Neuronal stem cell (in vitro differentiated cells): ENCODE measurements around the gene ACOXL.

Source experiments
- DNase-seq: peaks from one replicate; pipeline ENCODE4 v3.0.0-alpha.2; 2013; ENCODE audit warnings: low spot score
- H2AFZ ChIP-seq: one replicate; pipeline ENCODE4 v1.6.1; 2013; ENCODE audit warnings: mild to moderate bottlenecking, low read length, inconsistent platforms
- H2AK5ac ChIP-seq: 2 replicates; pipeline ENCODE4 v1.6.1; 2013; ENCODE audit warnings: low read depth, mild to moderate bottlenecking, inconsistent platforms, low read length, moderate library complexity, mixed read lengths
- H2BK120ac ChIP-seq: 2 replicates; pipeline ENCODE4 v1.6.1; 2013; ENCODE audit warnings: low read depth, mild to moderate bottlenecking, inconsistent platforms, low read length, moderate library complexity, mixed read lengths
- H2BK12ac ChIP-seq: one replicate; pipeline ENCODE4 v1.6.1; 2013; ENCODE audit warnings: low read length, inconsistent platforms
- H2BK15ac ChIP-seq: 2 replicates; pipeline ENCODE4 v1.6.1; 2013; ENCODE audit warnings: mild to moderate bottlenecking, low read length, inconsistent platforms, mixed read lengths
- H2BK5ac ChIP-seq: one replicate; pipeline ENCODE4 v1.6.1; 2013; ENCODE audit warnings: inconsistent platforms, mild to moderate bottlenecking, low read length, moderate library complexity
- H3K14ac ChIP-seq: one replicate; pipeline ENCODE4 v1.6.1; 2013; ENCODE audit warnings: low read length, inconsistent platforms
- H3K18ac ChIP-seq: 2 replicates; pipeline ENCODE4 v1.6.1; 2013; ENCODE audit warnings: low read length, inconsistent platforms
- H3K23ac ChIP-seq: 2 replicates; pipeline ENCODE4 v1.6.1; 2013; ENCODE audit warnings: low read depth, mild to moderate bottlenecking, mixed read lengths, low read length, inconsistent platforms; ENCODE audit not compliant: poor library complexity
- H3K27ac ChIP-seq: replicated peaks from 3 replicates; pipeline ENCODE4 v1.5.1; 2013; ENCODE audit warnings: low read length, inconsistent platforms
- H3K27me3 ChIP-seq, 3 experiments: 2 replicates each; pipeline ENCODE4 v1.6.1; 2013; ENCODE audit warnings: low read length in 3 of 3, mild to moderate bottlenecking in 2 of 3, inconsistent platforms in 1 of 3, low read depth in 1 of 3, mixed read lengths in 1 of 3, moderate library complexity in 1 of 3; ENCODE audit not compliant: control insufficient read depth in 3 of 3, insufficient read depth in 3 of 3
- H3K36me3 ChIP-seq, 2 donors: replicated peaks in 1 of 2; 2 replicates each; pipeline ENCODE4 v1.6.1; 2013; ENCODE audit warnings: low read length in 2 of 2; ENCODE audit not compliant: control insufficient read depth in 2 of 2, insufficient read depth in 2 of 2
- H3K4ac ChIP-seq: 2 replicates; pipeline ENCODE4 v1.6.1; 2013; ENCODE audit warnings: inconsistent platforms, mild to moderate bottlenecking, low read length, moderate library complexity
- H3K4me1 ChIP-seq, 2 donors: 1 replicate in 1 of 2; 2 replicates in 1 of 2; pipeline ENCODE4 v1.6.1; 2013; ENCODE audit warnings: low read length in 2 of 2, low read depth in 1 of 2; ENCODE audit not compliant: control insufficient read depth in 2 of 2, insufficient read depth in 1 of 2
- H3K4me2 ChIP-seq: one replicate; pipeline ENCODE4 v1.6.1; 2013; ENCODE audit warnings: mild to moderate bottlenecking, low read length, inconsistent platforms; ENCODE audit not compliant: insufficient read depth, poor library complexity, severe bottlenecking
- H3K4me3 ChIP-seq, 2 donors: 2 replicates each; pipeline ENCODE4 v1.5.1; 2013; ENCODE audit warnings: low read length in 2 of 2, mild to moderate bottlenecking in 2 of 2, inconsistent platforms in 1 of 2, moderate library complexity in 1 of 2
- H3K79me1 ChIP-seq: one replicate; pipeline ENCODE4 v1.6.1; 2013; ENCODE audit warnings: low read depth, mild to moderate bottlenecking, inconsistent platforms, low read length, moderate library complexity
- H3K9ac ChIP-seq: one replicate; pipeline ENCODE4 v1.6.1; 2013; ENCODE audit warnings: mild to moderate bottlenecking, low read depth, low read length, inconsistent platforms; ENCODE audit not compliant: poor library complexity
- H3K9me3 ChIP-seq, 2 donors: replicated peaks in 1 of 2; 2 replicates each; pipeline versions ENCODE3 to v1.6.1; 2013; ENCODE audit warnings: low read length in 2 of 2, mild to moderate bottlenecking in 2 of 2, inconsistent platforms in 1 of 2, low read depth in 1 of 2, mixed read lengths in 1 of 2, moderate library complexity in 1 of 2; ENCODE audit not compliant: control insufficient read depth in 2 of 2, insufficient read depth in 1 of 2
- H4K8ac ChIP-seq: one replicate; pipeline ENCODE4 v1.6.1; 2013; ENCODE audit warnings: low read depth, mild to moderate bottlenecking, inconsistent platforms, low read length, moderate library complexity
- H4K91ac ChIP-seq: one replicate; pipeline ENCODE4 v1.6.1; 2013; ENCODE audit warnings: low read length, low read depth, mild to moderate bottlenecking, inconsistent platforms; ENCODE audit not compliant: poor library complexity
- WGBS, 2 donors: extraction: QIAGEN DNeasy Blood & Tissue Kit; methylation state at CpG; one replicate each; pipeline ENCODE4 v1.1.7; 2013; ENCODE audit warnings: missing lambda C conversion rate in 2 of 2, mixed read lengths in 1 of 2; ENCODE audit not compliant: insufficient read length in 2 of 2, insufficient replicate concordance in 1 of 2; ENCODE audit errors: extremely low coverage in 2 of 2; 5-methylcytosine and 5-hydroxymethylcytosine counted together

Gene ACOXL

GRCh38 chr2:110794951-110795350 lies 62.6 kb downstream of the ACOXL start:
- H3K9ac ChIP-seq: no peak overlapping the region
- H2BK5ac ChIP-seq: no peak overlapping the region
- peaks cover 0 to 10% of the 10 kb centered on the region in 2 donors for H3K4me1 ChIP-seq
- no peak overlapping the region for H2AFZ ChIP-seq
- WGBS, 2 donors: no CpG with 5 or more reads among the region's 8 CpGs
- no peak overlapping the region for H3K27ac ChIP-seq
- no peaks in the 10 kb centered on the region for H3K9me3 ChIP-seq
- no peak overlapping the region for H4K8ac ChIP-seq
- H3K79me1 ChIP-seq: no peaks in the 10 kb centered on the region
- H2BK120ac ChIP-seq: no peak overlapping the region
- H3K4me3 ChIP-seq: no peak overlapping the region
- no peak overlapping the region for H2BK12ac ChIP-seq
- H3K4ac ChIP-seq: no peak overlapping the region
- no peak overlapping the region for H2BK15ac ChIP-seq
- H4K91ac ChIP-seq: no peak overlapping the region
- H3K18ac ChIP-seq: no peak overlapping the region
- peaks cover 0 to 25% (median 0%) of the 10 kb centered on the region in 3 experiments for H3K27me3 ChIP-seq
- no peak overlapping the region for H3K23ac ChIP-seq
- H2AK5ac ChIP-seq: no peak overlapping the region
- no peak overlapping the region for H3K14ac ChIP-seq
- no peak for DNase-seq
- no peaks in the 10 kb centered on the region for H3K36me3 ChIP-seq
- H3K4me2 ChIP-seq: no peak overlapping the region

DNA sequence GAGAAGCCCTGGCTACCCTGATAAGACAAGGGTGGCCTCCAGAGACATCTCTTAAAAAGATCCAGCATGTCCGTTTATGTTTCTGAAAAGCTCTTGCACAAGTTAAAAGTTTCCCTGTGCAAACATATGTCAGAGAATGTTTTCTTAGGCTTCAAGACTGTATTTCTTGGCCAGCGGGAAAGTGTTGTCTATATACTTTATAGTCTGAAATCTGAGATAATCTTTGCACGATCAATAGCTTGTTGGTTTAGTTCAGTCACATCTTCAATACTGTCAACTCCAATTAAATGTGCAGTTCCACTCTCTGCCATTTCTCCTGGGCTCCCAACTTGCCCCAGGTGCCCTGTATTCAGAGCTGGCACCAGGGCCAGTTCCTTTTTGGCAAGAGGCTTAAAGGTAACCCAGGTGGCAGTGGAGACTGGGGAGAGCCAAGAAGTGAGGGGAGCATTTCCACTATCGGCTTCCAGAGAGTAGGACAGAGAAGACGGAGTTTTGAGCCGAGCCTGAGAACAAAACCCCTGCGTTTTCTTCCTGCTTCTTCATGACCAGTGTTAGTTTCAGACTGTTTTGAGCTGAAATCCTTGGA lies 64.4 kb downstream of the ACOXL start:
- Histone ChIP-seq H3K27ac (no peak overlapping the region), H3K79me1 (no peaks in the 10 kb centered on the region), H2BK12ac (no peak overlapping the region), H3K4me3 (no peak overlapping the region), H3K4ac (no peak overlapping the region), H3K14ac (no peak overlapping the region), H2BK15ac (no peak overlapping the region), H3K9me3 (no peaks in the 10 kb centered on the region), H3K4me1 (peaks cover 0 to 16% of the 10 kb centered on the region in 2 donors), H3K18ac (peak overlapping the region; percentile 40), H2AK5ac (no peak overlapping the region), H3K36me3 (no peaks in the 10 kb centered on the region), H3K9ac (no peak overlapping the region), H2BK5ac (no peak overlapping the region), H4K91ac (no peak overlapping the region), H2AFZ (no peak overlapping the region), H4K8ac (no peak overlapping the region), H3K23ac (no peak overlapping the region), H3K4me2 (no peak overlapping the region), H2BK120ac (no peak overlapping the region), H3K27me3 (peaks cover 0 to 22% (median 0%) of the 10 kb centered on the region in 3 experiments)
- no peak for DNase-seq
- WGBS, 2 donors: no CpG with 5 or more reads among the region's 7 CpGs

DNA sequence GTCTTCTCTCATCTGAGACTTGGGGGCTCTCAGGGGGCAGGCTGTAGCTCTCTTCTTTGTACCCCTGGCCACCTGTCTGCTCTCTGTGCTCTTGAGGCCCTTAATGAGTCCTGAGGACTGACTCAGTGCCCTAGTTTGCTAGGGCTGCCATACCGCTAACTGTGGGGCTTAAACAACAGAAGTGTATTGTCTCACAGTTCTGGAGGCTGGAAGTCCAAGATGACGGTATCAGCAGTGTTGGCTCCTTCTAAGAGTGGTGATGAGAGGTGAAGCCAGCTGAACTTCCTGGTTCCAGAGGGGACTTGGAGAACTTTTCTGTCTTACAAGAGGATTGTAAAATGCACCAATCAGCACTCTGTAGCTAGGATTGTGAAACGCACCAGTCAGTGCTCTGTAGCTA lies 67.0 kb downstream of the ACOXL start:
- Histone ChIP-seq H3K23ac (no peak overlapping the region), H4K91ac (no peak overlapping the region), H3K18ac (no peak overlapping the region), H2BK120ac (no peak overlapping the region), H2AK5ac (no peak overlapping the region), H2BK12ac (no peak overlapping the region), H3K4me2 (no peak overlapping the region), H3K27ac (no peak overlapping the region), H3K9me3 (peaks cover 0 to 2% of the 10 kb centered on the region in 2 donors), H2BK15ac (no peak overlapping the region), H3K4ac (no peak overlapping the region), H3K4me1 (peaks cover 0 to 10% of the 10 kb centered on the region in 2 donors), H3K79me1 (no peaks in the 10 kb centered on the region), H2AFZ (no peak overlapping the region), H3K4me3 (no peak overlapping the region), H3K14ac (no peak overlapping the region), H4K8ac (no peak overlapping the region), H3K27me3 (peaks cover 0 to 10% (median 0%) of the 10 kb centered on the region in 3 experiments), H3K9ac (no peak overlapping the region), H2BK5ac (no peak overlapping the region), H3K36me3 (no peaks in the 10 kb centered on the region)
- DNase-seq: no peak
- WGBS, 2 donors: no CpG with 5 or more reads among the region's 3 CpGs

DNA sequence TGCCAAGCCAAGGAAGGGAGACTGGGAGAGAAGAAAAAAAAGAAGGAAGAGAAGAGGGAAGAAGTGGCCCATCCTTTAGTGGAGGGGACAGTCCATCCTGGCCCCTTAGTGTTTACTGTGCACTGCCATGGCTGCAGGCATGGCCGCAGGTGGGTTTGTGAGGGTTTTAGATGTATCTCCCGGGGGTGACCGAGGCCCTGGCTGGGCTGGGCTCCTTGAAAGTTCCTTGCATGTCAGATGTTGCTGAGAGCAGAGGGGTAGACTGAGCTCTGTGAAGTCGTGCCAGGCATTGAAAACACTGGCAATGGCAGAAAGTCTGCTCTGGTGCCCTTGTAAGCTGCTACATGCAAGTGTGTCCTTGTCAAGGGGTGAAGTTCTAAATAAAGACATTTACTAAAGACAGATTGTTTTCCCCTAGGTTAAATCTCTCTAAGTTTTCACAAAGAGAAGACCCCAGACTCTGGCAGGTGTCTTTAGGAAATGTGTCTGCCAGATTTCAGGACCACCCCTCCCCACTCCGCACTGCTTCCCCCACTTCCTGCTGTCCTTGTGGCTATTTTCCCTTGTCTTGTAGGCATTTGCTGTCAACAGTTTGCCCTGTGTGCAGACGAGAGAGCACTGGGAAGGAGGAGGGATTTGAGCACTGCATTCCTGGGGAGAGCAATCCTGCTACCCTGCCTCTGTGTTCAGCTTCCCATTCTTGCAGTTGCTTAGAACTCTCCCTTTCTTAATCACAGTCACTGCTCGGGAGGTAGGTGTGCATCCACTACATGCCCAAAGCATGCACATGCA lies 68.4 kb downstream of the ACOXL start:
- Histone ChIP-seq H3K18ac (peak overlapping the region; percentile 76), H3K23ac (no peak overlapping the region), H2BK12ac (no peak overlapping the region), H3K27me3 (no peaks in the 10 kb centered on the region), H3K4ac (no peak overlapping the region), H2AK5ac (no peak overlapping the region), H3K9me3 (peaks cover 0 to 2% of the 10 kb centered on the region in 2 donors), H2AFZ (peak overlapping the region; percentile 1), H3K4me1 (peaks cover 0 to 10% of the 10 kb centered on the region in 2 donors), H2BK5ac (no peak overlapping the region), H4K8ac (no peak overlapping the region), H3K27ac (no peak overlapping the region), H3K14ac (no peak overlapping the region), H4K91ac (no peak overlapping the region), H3K79me1 (no peaks in the 10 kb centered on the region), H3K9ac (no peak overlapping the region), H3K36me3 (no peaks in the 10 kb centered on the region), H2BK15ac (no peak overlapping the region), H3K4me2 (no peak overlapping the region), H2BK120ac (no peak overlapping the region), H3K4me3 (no peak overlapping the region)
- no peak for DNase-seq
- WGBS, 2 donors: no CpG with 5 or more reads among the region's 7 CpGs
